GM19023 (cell line): ENCODE data around the gene RAPGEF6.
"Not testable (repeated sequence)": the region's sequence is repeated elsewhere in the genome, so short reads cannot be mapped to it uniquely, and the experiment has no call there.

Experiments
- ATAC-seq: cut with Tn5 transposase; IDR thresholded peaks from one replicate; pipeline ENCODE4 v1.9.1; 2021; ENCODE audit warnings: mild to moderate bottlenecking, moderate library complexity; ENCODE audit not compliant: unreplicated experiment

Gene RAPGEF6

GRCh38 chr5:131634996-131635683 lies at the start of gene RAPGEF6:
Gene RAPGEF6, minus strand, starts transcription at chr5:131635229. Its CDS starts 199 bp downstream, at chr5:131635030.
- ATAC-seq = peak; percentile 90

- no peak for ATAC-seq
These were observed 49.6 kb upstream of the RAPGEF6 start for GRCh38 chr5:131684595-131684994.

GRCh38 chr5:131684051-131684450 lies 49.0 kb upstream of the RAPGEF6 start:
- ATAC-seq = no peak

GRCh38 chr5:131682826-131683225 lies 47.8 kb upstream of the RAPGEF6 start:
- ATAC-seq = no peak

- no peak for ATAC-seq
These were observed 47.1 kb upstream of the RAPGEF6 start for GRCh38 chr5:131682175-131682574.

- ATAC-seq = no peak
These were observed 44.9 kb upstream of the RAPGEF6 start for GRCh38 chr5:131679911-131680310.

- not testable (repeated sequence) for ATAC-seq
These were observed 43.2 kb upstream of the RAPGEF6 start for GRCh38 chr5:131678273-131678672.

- ATAC-seq = no peak
These were observed 42.1 kb upstream of the RAPGEF6 start for GRCh38 chr5:131677115-131677514.

GRCh38 chr5:131672776-131673175 lies 37.7 kb upstream of the RAPGEF6 start:
- peak; percentile 43 for ATAC-seq

GRCh38 chr5:131671994-131672655 lies 37.1 kb upstream of the RAPGEF6 start:
- ATAC-seq = no peak

- ATAC-seq = no peak
These were observed 36.4 kb upstream of the RAPGEF6 start for GRCh38 chr5:131671409-131671808.

GRCh38 chr5:131664929-131665328 lies 29.9 kb upstream of the RAPGEF6 start:
- ATAC-seq = no peak

- no peak for ATAC-seq
These were observed 26.9 kb upstream of the RAPGEF6 start for GRCh38 chr5:131661933-131662332.

GRCh38 chr5:131659841-131660240 lies 24.8 kb upstream of the RAPGEF6 start:
- no peak for ATAC-seq

- no peak for ATAC-seq
These were observed 24.3 kb upstream of the RAPGEF6 start for GRCh38 chr5:131659290-131659689.

- no peak for ATAC-seq
These were observed 19.7 kb upstream of the RAPGEF6 start for GRCh38 chr5:131654776-131655175.

- ATAC-seq = no peak
These were observed 19.3 kb upstream of the RAPGEF6 start for GRCh38 chr5:131654309-131654708.

- ATAC-seq = no peak
These were observed 14.1 kb upstream of the RAPGEF6 start for GRCh38 chr5:131649161-131649560.

GRCh38 chr5:131647048-131647769 lies 12.2 kb upstream of the RAPGEF6 start:
- peak; percentile 79 for ATAC-seq

GRCh38 chr5:131644822-131645221 lies 9.8 kb upstream of the RAPGEF6 start:
- no peak for ATAC-seq

GRCh38 chr5:131644370-131644769 lies 9.3 kb upstream of the RAPGEF6 start:
- no peak for ATAC-seq

- ATAC-seq = no peak
These were observed 6.5 kb upstream of the RAPGEF6 start for GRCh38 chr5:131641494-131641893.
